ENCODE measurements around the gene KNDC1.
A peak's percentile ranks its signal among the peaks of the same experiment; 100 is the strongest.

DNA sequence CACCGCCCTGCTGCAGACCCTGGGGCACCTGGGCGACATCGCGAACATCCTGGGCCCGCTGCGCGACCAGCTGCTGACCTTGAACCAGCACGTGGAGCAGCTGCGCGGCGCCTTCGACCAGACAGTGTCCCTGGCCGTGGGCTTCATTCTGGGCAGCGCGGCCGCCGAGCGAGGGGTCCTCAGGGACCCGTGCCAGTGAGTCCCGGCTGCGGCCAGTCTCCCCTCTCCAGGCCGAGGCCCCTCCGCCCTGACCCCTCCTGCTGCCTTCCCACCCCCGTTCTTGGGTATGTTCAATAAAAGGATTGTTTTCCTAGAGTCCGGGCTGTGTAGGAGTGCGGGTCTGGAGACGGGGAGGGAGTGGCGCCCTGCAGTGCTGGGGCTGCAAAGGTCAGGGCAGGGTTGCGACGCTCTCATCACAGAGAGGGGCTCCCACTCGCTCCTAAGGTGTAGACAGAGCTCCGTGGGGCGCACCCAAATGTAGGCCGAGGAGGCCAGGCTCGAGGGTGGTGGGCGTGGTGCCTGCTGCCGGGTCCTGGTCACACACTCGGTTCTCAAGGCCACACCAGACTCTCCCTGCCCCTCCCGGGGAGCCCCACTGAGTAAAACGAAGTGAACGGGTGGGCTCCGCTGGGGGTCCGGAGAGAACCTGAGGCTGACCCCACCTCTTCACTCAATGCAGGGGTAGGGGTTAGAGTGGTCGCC is 71.4 kb downstream of the KNDC1 start:
- TF ChIP-seq, protein P1, sequence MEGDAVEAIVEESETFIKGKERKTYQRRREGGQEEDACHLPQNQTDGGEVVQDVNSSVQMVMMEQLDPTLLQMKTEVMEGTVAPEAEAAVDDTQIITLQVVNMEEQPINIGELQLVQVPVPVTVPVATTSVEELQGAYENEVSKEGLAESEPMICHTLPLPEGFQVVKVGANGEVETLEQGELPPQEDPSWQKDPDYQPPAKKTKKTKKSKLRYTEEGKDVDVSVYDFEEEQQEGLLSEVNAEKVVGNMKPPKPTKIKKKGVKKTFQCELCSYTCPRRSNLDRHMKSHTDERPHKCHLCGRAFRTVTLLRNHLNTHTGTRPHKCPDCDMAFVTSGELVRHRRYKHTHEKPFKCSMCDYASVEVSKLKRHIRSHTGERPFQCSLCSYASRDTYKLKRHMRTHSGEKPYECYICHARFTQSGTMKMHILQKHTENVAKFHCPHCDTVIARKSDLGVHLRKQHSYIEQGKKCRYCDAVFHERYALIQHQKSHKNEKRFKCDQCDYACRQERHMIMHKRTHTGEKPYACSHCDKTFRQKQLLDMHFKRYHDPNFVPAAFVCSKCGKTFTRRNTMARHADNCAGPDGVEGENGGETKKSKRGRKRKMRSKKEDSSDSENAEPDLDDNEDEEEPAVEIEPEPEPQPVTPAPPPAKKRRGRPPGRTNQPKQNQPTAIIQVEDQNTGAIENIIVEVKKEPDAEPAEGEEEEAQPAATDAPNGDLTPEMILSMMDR (conservative IDR thresholded peaks at IDR 0.05 in 1 of 2, IDR thresholded peaks at IDR 0.05 in 1 of 2; ENCODE audit: extremely low read depth in 1 of 2, insufficient read depth in 1 of 2, low read depth in 1 of 2, low read length in 2 of 2) = no peak
- TF ChIP-seq EZH2 (IDR thresholded peaks at IDR 0.05; ENCODE audit: borderline replicate concordance, low read length) = peak; percentile 31
